Vagina (tissue), 2 donors: Measurements from ENCODE around the gene ARFGAP3. TPM values are rescaled to one million over a fixed set of nuclear protein-coding genes. Genes with fewer than 3 reads are reported as not detected.
"Not testable (repeated sequence)": the region's sequence is repeated elsewhere in the genome, so short reads cannot be mapped to it uniquely, and the experiment has no call there.

Experiments used
- DNase-seq, 2 donors: peaks; one replicate each; pipeline ENCODE4 v3.0.0-alpha.2; 2017; ENCODE audit errors: extremely low spot score in 2 of 2
- H3K27ac ChIP-seq: fragments of 200-600 bp; sonication (generic); one replicate; pipeline ENCODE4 v1.5.1; 2019
- H3K27me3 ChIP-seq: fragments of 200-600 bp; sonication (generic); one replicate; pipeline ENCODE4 v1.5.1; 2019
- H3K36me3 ChIP-seq, 2 donors: fragments of 200-600 bp; sonication (generic); one replicate each; pipeline ENCODE4 v1.5.1; 2017 to 2019
- H3K4me1 ChIP-seq: fragments of 200-600 bp; sonication (generic); one replicate; pipeline ENCODE4 v1.5.1; 2019
- H3K4me3 ChIP-seq, 2 donors: fragments of 200-600 bp; sonication (generic); 1 replicate in 1 of 2; 2 replicates in 1 of 2; pipeline ENCODE4 v1.5.1; 2016 to 2019
- H3K9me3 ChIP-seq: fragments of 200-600 bp; sonication (generic); one replicate; pipeline ENCODE4 v1.5.1; 2019
- POLR2A ChIP-seq, 2 donors: fragments of 450-650 bp; IDR thresholded peaks; one replicate each; pipeline ENCODE4 v1.6.1; 2017; ENCODE audit warnings: antibody characterized with exemption in 2 of 2, mild to moderate bottlenecking in 2 of 2, moderate library complexity in 2 of 2
- POLR2AphosphoS5 ChIP-seq, 2 donors: sonication (generic); formaldehyde crosslinking; IDR thresholded peaks; one replicate each; pipeline ENCODE4 v1.9.0; 2017; ENCODE audit warnings: antibody characterized with exemption in 2 of 2, mild to moderate bottlenecking in 2 of 2, low read depth in 1 of 2; ENCODE audit not compliant: insufficient read depth in 1 of 2
- intact Hi-C: fragments of 100-400 bp; cut with DNase I; formaldehyde crosslinking; loops from one replicate; pipeline ENCODE4 v1.15.1; 2023
- total RNA-seq: library from RNA; depleted of rRNA; stranded (reverse); fragments of >200 nt; gene quantifications from one replicate; pipeline ENCODE4 v1.2.3, GENCODE V29; 2016
- TF ChIP-seq, protein P1 (sequence below), 3 experiments: fragments of 450-650 bp in 2 of 3; fragments of 200-600 bp in 1 of 3; sonication (generic) in 1 of 3; IDR thresholded peaks; one replicate each; pipeline ENCODE4 v1.5.1; 2017 to 2019; ENCODE audit warnings: antibody characterized with exemption in 3 of 3, mild to moderate bottlenecking in 2 of 3, moderate library complexity in 2 of 3

The ARFGAP3 gene
- total RNA-seq, 1 donor from 2014 or later, result 28.0 TPM

DNA sequence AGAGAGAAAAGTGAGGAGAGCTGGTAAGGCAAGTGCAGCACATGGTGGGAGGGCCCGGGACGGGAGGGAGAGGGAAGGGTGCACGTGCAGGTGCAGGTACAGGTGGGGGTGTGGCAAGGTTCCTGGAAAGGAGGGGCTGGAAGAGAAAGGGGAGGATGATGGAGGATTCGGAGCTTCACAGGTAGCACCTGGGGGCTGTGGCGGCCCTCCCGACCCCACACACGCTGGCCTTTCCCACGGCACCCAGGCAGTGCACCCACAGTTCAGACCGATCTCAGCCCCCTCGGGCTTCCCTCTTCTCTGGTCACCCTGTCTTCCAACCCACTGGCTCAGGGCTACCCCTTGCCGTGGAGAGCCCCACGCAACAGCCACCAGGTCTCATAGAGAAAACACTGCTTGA is 69.1 kb downstream of the ARFGAP3 start:
- H3K36me3 ChIP-seq, result no peaks in the 10 kb centered on the region
- H3K4me1 ChIP-seq, result peaks cover 17% of the 10 kb centered on the region
- H3K27ac ChIP-seq, result no peak overlapping the region
- no peaks in the 10 kb centered on the region for H3K27me3 ChIP-seq
- no peaks in the 10 kb centered on the region for H3K9me3 ChIP-seq
- intact Hi-C loops, result no loop called here
- H3K4me3 ChIP-seq, result no peak overlapping the region
- no peak for DNase-seq
- TF ChIP-seq POLR2AphosphoS5 (IDR thresholded peaks at IDR 0.05; ENCODE audit: insufficient read depth in 1 of 2, low read depth in 1 of 2) (no peak), POLR2A (IDR thresholded peaks at IDR 0.05) (no peak)
- TF ChIP-seq, protein P1, sequence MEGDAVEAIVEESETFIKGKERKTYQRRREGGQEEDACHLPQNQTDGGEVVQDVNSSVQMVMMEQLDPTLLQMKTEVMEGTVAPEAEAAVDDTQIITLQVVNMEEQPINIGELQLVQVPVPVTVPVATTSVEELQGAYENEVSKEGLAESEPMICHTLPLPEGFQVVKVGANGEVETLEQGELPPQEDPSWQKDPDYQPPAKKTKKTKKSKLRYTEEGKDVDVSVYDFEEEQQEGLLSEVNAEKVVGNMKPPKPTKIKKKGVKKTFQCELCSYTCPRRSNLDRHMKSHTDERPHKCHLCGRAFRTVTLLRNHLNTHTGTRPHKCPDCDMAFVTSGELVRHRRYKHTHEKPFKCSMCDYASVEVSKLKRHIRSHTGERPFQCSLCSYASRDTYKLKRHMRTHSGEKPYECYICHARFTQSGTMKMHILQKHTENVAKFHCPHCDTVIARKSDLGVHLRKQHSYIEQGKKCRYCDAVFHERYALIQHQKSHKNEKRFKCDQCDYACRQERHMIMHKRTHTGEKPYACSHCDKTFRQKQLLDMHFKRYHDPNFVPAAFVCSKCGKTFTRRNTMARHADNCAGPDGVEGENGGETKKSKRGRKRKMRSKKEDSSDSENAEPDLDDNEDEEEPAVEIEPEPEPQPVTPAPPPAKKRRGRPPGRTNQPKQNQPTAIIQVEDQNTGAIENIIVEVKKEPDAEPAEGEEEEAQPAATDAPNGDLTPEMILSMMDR (IDR thresholded peaks at IDR 0.05), result no peak

DNA sequence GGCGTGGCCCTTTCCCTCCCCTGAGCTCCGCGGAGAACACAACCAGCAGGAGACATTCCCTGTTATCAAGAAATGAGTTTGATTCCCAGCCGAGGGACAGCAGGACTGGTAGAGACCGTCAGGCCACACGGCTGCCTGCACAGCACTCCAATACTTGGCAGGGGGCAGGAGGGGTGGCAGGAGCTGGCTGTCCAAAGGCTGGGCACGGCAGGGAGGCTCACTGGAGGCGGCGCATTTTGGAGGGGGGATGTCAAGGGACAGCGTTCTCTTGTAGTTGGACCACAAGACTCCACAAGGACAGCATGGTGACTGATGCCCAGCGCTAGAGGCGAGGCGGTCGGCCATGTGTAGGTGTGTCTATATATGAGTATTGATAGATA is 69.7 kb downstream of the ARFGAP3 start:
- Histone ChIP-seq H3K4me3 (no peak overlapping the region), H3K36me3 (no peaks in the 10 kb centered on the region), H3K27ac (no peak overlapping the region), H3K27me3 (no peaks in the 10 kb centered on the region), H3K9me3 (no peaks in the 10 kb centered on the region), H3K4me1 (peaks cover 17% of the 10 kb centered on the region)
- DNase-seq, result no peak
- no peak for TF ChIP-seq POLR2AphosphoS5 (IDR thresholded peaks at IDR 0.05; ENCODE audit: insufficient read depth in 1 of 2, low read depth in 1 of 2)
- TF ChIP-seq, protein P1 (IDR thresholded peaks at IDR 0.05), result no peak
- TF ChIP-seq POLR2A (IDR thresholded peaks at IDR 0.05), result no peak
- intact Hi-C loops, result no loop called here

DNA sequence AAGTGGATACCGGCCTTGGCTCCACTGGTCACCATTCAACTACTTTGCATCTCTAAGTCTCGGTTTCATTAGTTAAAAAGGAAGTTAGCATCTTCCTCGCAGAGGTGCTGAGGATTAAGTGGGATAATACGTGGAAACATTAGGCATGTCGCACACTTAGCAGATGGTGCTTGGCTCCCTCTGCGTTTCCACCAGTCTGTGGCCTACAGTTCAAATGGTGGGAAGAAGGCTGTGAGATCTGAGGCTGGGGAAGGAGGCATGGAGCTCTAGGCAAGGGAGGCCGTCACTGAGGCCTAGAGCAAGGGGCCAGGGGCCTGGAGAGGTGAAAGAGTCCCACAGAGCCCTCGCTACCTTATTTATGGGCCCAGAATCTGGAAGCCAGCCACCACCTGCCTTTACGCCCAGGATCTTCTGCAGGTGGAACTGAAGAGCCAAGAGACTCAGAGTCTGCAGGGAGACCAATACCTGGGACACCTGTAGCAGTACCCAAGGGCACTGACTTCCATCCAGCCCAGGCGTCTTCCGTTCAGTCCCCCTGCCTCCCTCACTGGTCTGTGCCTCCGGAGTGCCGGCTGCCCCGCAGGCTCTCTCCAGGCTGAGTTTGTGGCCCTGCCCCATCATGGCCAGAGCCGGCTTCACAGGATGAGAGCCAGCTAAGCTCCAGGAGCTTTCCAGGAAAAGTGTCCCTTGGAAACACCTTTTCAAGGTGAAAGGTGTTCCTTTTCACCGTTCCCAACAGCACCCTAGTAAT is 70.3 kb downstream of the ARFGAP3 start:
- H3K4me1 ChIP-seq, result peaks cover 12% of the 10 kb centered on the region
- no peak for DNase-seq
- H3K36me3 ChIP-seq, result no peaks in the 10 kb centered on the region
- TF ChIP-seq, protein P1 (IDR thresholded peaks at IDR 0.05), result no peak
- TF ChIP-seq POLR2A (IDR thresholded peaks at IDR 0.05), result no peak
- no peak for TF ChIP-seq POLR2AphosphoS5 (IDR thresholded peaks at IDR 0.05; ENCODE audit: insufficient read depth in 1 of 2, low read depth in 1 of 2)
- H3K9me3 ChIP-seq, result no peaks in the 10 kb centered on the region
- no peak overlapping the region for H3K4me3 ChIP-seq
- H3K27me3 ChIP-seq, result no peaks in the 10 kb centered on the region
- intact Hi-C loops, result no loop called here
- H3K27ac ChIP-seq, result no peak overlapping the region

DNA sequence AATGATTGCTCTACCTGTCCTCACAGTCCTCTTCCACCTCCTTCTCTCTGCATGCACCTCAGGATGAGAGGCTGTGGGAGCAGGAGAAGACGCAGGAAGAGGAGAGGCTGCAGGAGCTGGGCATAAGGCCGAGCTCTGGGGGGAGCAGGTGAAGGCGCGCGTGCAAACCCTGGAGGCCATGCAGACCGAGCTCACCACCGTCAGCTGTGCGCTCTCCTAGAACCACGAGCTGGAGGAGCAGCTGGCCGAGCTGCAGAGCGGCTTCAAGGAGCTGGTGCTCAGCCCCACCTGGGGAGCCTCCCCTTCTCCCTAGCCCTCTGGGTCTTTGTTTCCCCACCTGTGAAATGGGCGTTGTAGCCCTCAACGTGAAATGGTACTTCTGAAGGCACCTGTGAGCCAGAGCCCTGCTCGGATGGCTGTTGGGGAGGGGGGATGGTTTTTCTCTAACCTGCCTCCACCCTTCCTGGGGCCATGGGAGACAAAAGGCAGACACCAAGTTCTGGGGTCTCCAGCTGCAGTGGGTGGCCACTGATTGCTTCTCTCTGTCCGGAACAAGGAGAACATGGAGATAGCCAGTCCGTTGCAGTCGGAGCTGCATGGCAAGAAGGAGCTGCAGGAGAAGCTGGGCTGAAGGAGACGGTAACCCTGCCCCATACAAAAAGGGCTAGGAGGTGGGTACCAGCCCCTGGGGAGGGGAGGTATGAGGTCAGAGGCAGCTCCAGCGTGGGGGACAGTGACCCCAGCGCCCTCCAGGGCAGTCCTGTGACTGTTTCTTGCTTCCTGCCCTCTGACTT is 71.2 kb downstream of the ARFGAP3 start:
- no peak for TF ChIP-seq POLR2A (IDR thresholded peaks at IDR 0.05)
- TF ChIP-seq POLR2AphosphoS5 (IDR thresholded peaks at IDR 0.05; ENCODE audit: insufficient read depth in 1 of 2, low read depth in 1 of 2), result no peak
- TF ChIP-seq, protein P1 (IDR thresholded peaks at IDR 0.05), result no peak
- no peaks in the 10 kb centered on the region for H3K9me3 ChIP-seq
- no peak overlapping the region for H3K4me3 ChIP-seq
- no peaks in the 10 kb centered on the region for H3K36me3 ChIP-seq
- H3K27ac ChIP-seq, result no peak overlapping the region
- DNase-seq, result peak in 1 of 2 donors; percentile 91
- peaks cover 3% of the 10 kb centered on the region for H3K4me1 ChIP-seq
- no peaks in the 10 kb centered on the region for H3K27me3 ChIP-seq
- intact Hi-C loops, result no loop called here

DNA sequence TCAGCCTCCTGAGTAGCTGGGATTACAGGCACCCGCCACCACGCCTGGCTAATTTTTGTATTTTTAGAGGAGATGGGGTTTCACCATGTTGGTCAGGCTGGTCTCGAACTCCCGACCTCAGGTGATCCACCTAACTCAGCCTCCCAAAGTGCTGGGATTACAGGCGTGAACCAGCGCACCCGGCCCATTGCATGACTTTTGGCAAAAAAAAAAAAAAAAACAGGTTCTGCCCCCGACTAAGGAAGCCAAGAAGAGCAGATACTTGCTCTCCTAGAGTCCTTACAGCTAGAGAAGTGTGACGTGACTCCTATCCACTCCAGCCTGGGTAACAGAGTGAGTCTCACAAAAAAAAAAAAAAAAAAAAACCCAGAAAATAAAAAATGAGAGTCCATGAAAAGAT is 74.8 kb downstream of the ARFGAP3 start:
- H3K27me3 ChIP-seq, H3K36me3 ChIP-seq, intact Hi-C loops: not testable (repeated sequence)

More for the DNA sequence above, 74.8 kb downstream of the ARFGAP3 start:
- H3K4me1 ChIP-seq, H3K27ac ChIP-seq, H3K9me3 ChIP-seq, H3K4me3 ChIP-seq, DNase-seq: not testable (repeated sequence)
